ENCODE measurements around the gene KIF26B. TPM values are rescaled to one million over a fixed set of nuclear protein-coding genes. Genes with fewer than 3 reads are reported as not detected.

KIF26B gene
- total and polyA plus RNA-seq, 10 of the 15 experiments (the other 5 are each of a cell fraction or from before 2014, with no cell fraction given): 0.35 to 11.6 (median 2.2) TPM

GRCh38 chr1:245338485-245338877, 183.7 kb downstream of the KIF26B start:
- Histone ChIP-seq H2AFZ (ENCODE audit: control insufficient read depth, low read depth, low read length) (no peak overlapping the region; the same call in 1 of the 2 replicates), H3K9ac (ENCODE audit: control insufficient read depth, insufficient read depth, low read length) (no peak overlapping the region), H3K79me2 (ENCODE audit: control insufficient read depth, insufficient read depth, low read length) (no peaks in the 10 kb centered on the region), H3K4me2 (ENCODE audit: control insufficient read depth, insufficient read depth) (no peak overlapping the region), H3K4me3 (no peak overlapping the region), H3K27me3 (replicated peaks in 1 of 2; ENCODE audit: control insufficient read depth in 2 of 2, insufficient read depth in 2 of 2, low read length in 1 of 2) (no peaks in the 10 kb centered on the region), H4K20me1 (ENCODE audit: control insufficient read depth, insufficient read depth) (no peaks in the 10 kb centered on the region), H3K27ac (ENCODE audit: control insufficient read depth, insufficient read depth) (no peak overlapping the region), H3K36me3 (ENCODE audit: control insufficient read depth in 2 of 2, insufficient read depth in 2 of 2, low read length in 1 of 2) (no peaks in the 10 kb centered on the region), H3K9me3 (replicated peaks; ENCODE audit: control insufficient read depth, insufficient read depth, low read length) (no peaks in the 10 kb centered on the region), H3K4me1 (ENCODE audit: control insufficient read depth, insufficient read depth, low read length) (no peaks in the 10 kb centered on the region)
- ChIA-PET CTCF (interaction anchor here (1.4 kb wide), 1 partner anchor 296 kb away, joined by 3 read pairs; no protein-coding TSS in a partner anchor), SMC1A (ENCODE audit: uncharacterized antibody, unreplicated experiment) (no interaction called here), POLR2A (no interaction called here), RAD21 (ENCODE audit: unreplicated experiment) (no interaction called here)
- ATAC-seq: no peak
- WGBS (ENCODE audit: insufficient coverage, insufficient replicate concordance, low lambda C conversion rate, missing lambda C conversion rate): 31% methylated on average over 5 of the region's 5 CpGs
- TF ChIP-seq ESRRA (IDR thresholded peaks at IDR 0.05; ENCODE audit: low read length) (no peak), ZBTB4 (CRISPR knock-in tag; IDR thresholded peaks at IDR 0.05) (no peak)
- in situ Hi-C loops (cut with MboI): no loop called here
- BruUV-seq (replicated peaks): no TSS peak
- no peak for FAIRE-seq
- intact Hi-C loops (cut with micrococcal nuclease; ENCODE audit: unreplicated experiment): no loop called here
- DNase-seq (ENCODE audit: low read depth, low spot score): no peak

DNA sequence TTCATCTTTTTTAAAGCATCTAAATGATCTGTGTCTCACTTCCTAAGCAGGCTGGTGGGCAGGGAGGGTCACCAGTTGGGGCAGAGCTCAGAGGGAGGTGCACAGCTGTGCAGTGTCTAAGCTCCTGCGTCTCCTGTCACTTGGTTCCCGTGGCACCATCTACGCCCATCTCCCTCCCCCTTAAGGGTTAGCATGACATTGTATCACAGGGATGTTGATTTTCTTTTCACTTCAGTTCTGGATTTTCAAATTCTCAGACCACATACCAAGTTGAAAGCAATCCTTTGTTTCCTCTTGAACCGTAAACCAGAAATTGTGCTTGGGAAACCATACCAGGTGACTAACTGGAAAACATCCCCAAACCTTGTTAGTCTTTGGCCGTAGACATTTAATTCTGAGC, 187.0 kb downstream of the KIF26B start:
- Histone ChIP-seq H2AFZ (ENCODE audit: control insufficient read depth, low read depth, low read length) (no peak overlapping the region), H3K36me3 (ENCODE audit: control insufficient read depth in 2 of 2, insufficient read depth in 2 of 2, low read length in 1 of 2) (no peaks in the 10 kb centered on the region), H3K4me2 (ENCODE audit: control insufficient read depth, insufficient read depth) (no peak overlapping the region), H3K27ac (ENCODE audit: control insufficient read depth, insufficient read depth) (no peak overlapping the region), H3K79me2 (ENCODE audit: control insufficient read depth, insufficient read depth, low read length) (no peaks in the 10 kb centered on the region), H3K27me3 (replicated peaks in 1 of 2; ENCODE audit: control insufficient read depth in 2 of 2, insufficient read depth in 2 of 2, low read length in 1 of 2) (peaks cover 0 to 3% of the 10 kb centered on the region in 2 experiments; a peak in 2 of 4 replicates), H3K9me3 (replicated peaks; ENCODE audit: control insufficient read depth, insufficient read depth, low read length) (no peaks in the 10 kb centered on the region), H3K4me3 (no peak overlapping the region), H3K4me1 (ENCODE audit: control insufficient read depth, insufficient read depth, low read length) (no peaks in the 10 kb centered on the region), H3K9ac (ENCODE audit: control insufficient read depth, insufficient read depth, low read length) (no peak overlapping the region), H4K20me1 (ENCODE audit: control insufficient read depth, insufficient read depth) (no peaks in the 10 kb centered on the region)
- SMC1A ChIA-PET (ENCODE audit: uncharacterized antibody, unreplicated experiment): no interaction called here
- RAD21 ChIA-PET (ENCODE audit: unreplicated experiment): no interaction called here
- DNase-seq (ENCODE audit: low read depth, low spot score): no peak
- CTCF ChIA-PET: no interaction called here
- ATAC-seq: no peak
- FAIRE-seq: no peak
- 23% methylated on average over 5 of the region's 5 CpGs for WGBS (ENCODE audit: insufficient coverage, insufficient replicate concordance, low lambda C conversion rate, missing lambda C conversion rate)
- POLR2A ChIA-PET: no interaction called here
- intact Hi-C loops (cut with micrococcal nuclease; ENCODE audit: unreplicated experiment) (no loop called here), in situ Hi-C loops (cut with MboI) (no loop called here)
- BruUV-seq (replicated peaks): no TSS peak
- no peak for TF ChIP-seq PML (IDR thresholded peaks at IDR 0.05; ENCODE audit: low read length)
- no peak for TF ChIP-seq CEBPZ (IDR thresholded peaks at IDR 0.05; ENCODE audit: low read depth, low read length)
